T-helper 17 cell (primary cell): ENCODE data around the gene PBRM1. TPM values are rescaled to one million over a fixed set of nuclear protein-coding genes. Genes with fewer than 3 reads are reported as not detected.
A peak's percentile ranks its signal among the peaks of the same experiment; 100 is the strongest.

Experiments used
- ATAC-seq: fragments of 150-1000 bp; cut with Tn5 transposase; 2 replicates; pipeline ENCODE4 v1.10.0; 2021; ENCODE audit warnings: mild to moderate bottlenecking, moderate library complexity
- DNase-seq, 3 donors: peaks; one replicate each; pipeline versions ENCODE4 v3.0.0 to v3.0.0-alpha.2; 2020 to 2021
- H3K9me3 ChIP-seq: one replicate; pipeline ENCODE4 v1.7.0; 2013; ENCODE audit warnings: low read length, mild to moderate bottlenecking; ENCODE audit not compliant: control insufficient read depth, poor library complexity, severe bottlenecking
- H3K27ac Mint-ChIP-seq: one replicate; pipeline ENCODE4 v1.8.0; 2022; ENCODE audit warnings: mild to moderate bottlenecking, moderate library complexity, mixed read lengths
- H3K27me3 Mint-ChIP-seq: one replicate; pipeline ENCODE4 v1.8.0; 2022; ENCODE audit warnings: mixed read lengths
- H3K36me3 Mint-ChIP-seq: one replicate; pipeline ENCODE4 v1.8.0; 2022; ENCODE audit warnings: low read depth, mixed read lengths
- H3K4me1 Mint-ChIP-seq: one replicate; pipeline ENCODE4 v1.8.0; 2022; ENCODE audit warnings: mild to moderate bottlenecking, mixed read lengths
- H3K4me3 Mint-ChIP-seq: one replicate; pipeline ENCODE4 v1.8.0; 2022; ENCODE audit warnings: mild to moderate bottlenecking, moderate library complexity, mixed read lengths
- total RNA-seq, 4 donors: library from RNA in 2 of 4; stranded (reverse) in 2 of 4; gene quantifications; one replicate each; pipeline ENCODE4 v1.2.3 and lab custom pipeline; 2022 to 2026

Gene PBRM1
- total RNA-seq, 2 donors from 2014 or later: 62.8 to 70.8 TPM

DNA sequence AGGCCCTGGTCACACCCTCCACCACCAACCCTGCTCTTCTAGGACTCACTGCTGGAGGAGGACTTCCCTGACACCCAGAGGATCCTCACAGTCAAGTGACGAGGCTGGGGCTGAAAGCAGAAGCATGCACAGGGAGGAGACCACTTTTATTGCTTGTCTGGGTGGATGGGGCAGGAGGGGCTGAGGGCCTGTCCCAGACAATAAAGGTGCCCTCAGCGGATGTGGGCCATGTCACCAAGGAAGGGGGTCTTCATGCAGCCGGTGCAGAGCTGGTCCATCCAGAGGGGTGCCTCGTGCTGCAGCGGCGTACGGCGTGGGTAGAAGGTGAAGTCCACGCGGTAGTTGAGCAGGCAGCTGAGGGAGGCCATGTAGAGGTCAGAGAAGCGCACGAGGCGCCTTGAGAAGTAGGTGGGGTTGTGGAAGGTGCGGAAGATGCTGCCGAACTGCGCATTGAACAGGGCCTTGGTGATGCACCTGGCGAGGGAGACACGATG lies 161.4 kb downstream of the PBRM1 start:
- peaks cover 2% of the 10 kb centered on the region for H3K4me1 Mint-ChIP-seq
- no peak overlapping the region for H3K27ac Mint-ChIP-seq
- no peaks in the 10 kb centered on the region for H3K27me3 Mint-ChIP-seq
- no peaks in the 10 kb centered on the region for H3K9me3 ChIP-seq
- no peak overlapping the region for H3K4me3 Mint-ChIP-seq
- ATAC-seq (no peak), DNase-seq (peak in 1 of 3 donors; percentile 1)
- no peaks in the 10 kb centered on the region for H3K36me3 Mint-ChIP-seq

DNA sequence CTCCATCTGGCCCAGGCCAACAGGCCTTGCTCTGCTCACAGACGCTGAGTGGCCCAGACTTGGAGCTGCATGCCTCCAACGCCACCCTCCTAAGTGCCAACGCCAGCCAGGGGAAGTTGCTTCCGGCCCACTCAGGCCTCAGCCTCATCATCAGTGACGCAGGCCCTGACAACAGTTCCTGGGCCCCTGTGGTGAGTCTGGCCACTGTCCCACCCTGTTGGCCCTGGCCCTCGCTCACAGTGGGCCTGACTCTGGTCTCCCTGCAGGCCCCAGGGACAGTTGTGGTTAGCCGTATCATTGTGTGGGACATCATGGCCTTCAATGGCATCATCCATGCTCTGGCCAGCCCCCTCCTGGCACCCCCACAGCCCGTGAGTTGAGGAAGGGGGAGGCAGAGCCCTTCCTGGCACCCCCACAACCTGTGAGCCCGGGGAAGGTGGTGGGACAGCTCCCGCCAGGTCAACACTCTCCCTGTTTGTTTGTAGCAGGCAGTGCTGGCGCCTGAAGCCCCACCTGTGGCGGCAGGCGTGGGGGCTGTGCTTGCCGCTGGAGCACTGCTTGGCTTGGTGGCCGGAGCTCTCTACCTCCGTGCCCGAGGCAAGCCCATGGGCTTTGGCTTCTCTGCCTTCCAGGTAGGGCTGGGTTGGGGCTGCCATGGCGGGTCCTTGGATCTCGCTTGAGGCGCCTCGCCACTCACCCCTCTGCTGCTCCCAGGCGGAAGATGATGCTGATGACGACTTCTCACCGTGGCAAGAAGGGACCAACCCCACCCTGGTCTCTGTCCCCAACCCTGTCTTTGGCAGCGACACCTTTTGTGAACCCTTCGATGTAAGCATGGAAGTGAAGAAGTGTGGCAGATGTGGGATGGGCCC lies 162.1 kb downstream of the PBRM1 start:
- H3K4me3 Mint-ChIP-seq: no peak overlapping the region
- no peaks in the 10 kb centered on the region for H3K9me3 ChIP-seq
- H3K36me3 Mint-ChIP-seq: no peaks in the 10 kb centered on the region
- no peaks in the 10 kb centered on the region for H3K27me3 Mint-ChIP-seq
- H3K27ac Mint-ChIP-seq: no peak overlapping the region
- DNase-seq (no peak), ATAC-seq (no peak)
- H3K4me1 Mint-ChIP-seq: peaks cover 2% of the 10 kb centered on the region

DNA sequence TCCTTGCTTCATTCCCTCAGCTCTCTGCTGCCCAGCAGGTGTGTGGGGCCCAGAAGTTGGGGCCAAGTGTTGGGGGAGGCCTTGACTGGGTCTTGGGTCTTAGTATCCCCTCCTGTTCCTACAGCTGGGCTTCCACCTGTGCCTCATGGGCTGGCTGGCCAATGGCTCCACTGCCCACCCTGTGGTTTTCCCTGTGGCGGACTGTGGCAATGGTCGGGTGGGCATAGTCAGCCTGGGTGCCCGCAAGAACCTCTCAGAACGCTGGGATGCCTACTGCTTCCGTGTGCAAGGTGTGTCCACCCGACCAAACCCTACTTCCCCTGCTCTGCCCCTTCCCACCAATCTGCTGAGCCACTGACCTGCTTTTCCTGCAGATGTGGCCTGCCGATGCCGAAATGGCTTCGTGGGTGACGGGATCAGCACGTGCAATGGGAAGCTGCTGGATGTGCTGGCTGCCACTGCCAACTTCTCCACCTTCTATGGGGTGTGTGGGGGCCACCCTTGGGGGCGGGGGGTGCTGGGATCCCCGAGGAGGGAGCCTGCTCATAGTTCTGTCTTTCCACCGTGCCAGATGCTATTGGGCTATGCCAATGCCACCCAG lies 163.0 kb downstream of the PBRM1 start:
- H3K27ac Mint-ChIP-seq: no peak overlapping the region
- peaks cover 2% of the 10 kb centered on the region for H3K4me1 Mint-ChIP-seq
- no peaks in the 10 kb centered on the region for H3K27me3 Mint-ChIP-seq
- no peak overlapping the region for H3K4me3 Mint-ChIP-seq
- no peaks in the 10 kb centered on the region for H3K36me3 Mint-ChIP-seq
- no peaks in the 10 kb centered on the region for H3K9me3 ChIP-seq
- DNase-seq: no peak
- no peak for ATAC-seq

DNA sequence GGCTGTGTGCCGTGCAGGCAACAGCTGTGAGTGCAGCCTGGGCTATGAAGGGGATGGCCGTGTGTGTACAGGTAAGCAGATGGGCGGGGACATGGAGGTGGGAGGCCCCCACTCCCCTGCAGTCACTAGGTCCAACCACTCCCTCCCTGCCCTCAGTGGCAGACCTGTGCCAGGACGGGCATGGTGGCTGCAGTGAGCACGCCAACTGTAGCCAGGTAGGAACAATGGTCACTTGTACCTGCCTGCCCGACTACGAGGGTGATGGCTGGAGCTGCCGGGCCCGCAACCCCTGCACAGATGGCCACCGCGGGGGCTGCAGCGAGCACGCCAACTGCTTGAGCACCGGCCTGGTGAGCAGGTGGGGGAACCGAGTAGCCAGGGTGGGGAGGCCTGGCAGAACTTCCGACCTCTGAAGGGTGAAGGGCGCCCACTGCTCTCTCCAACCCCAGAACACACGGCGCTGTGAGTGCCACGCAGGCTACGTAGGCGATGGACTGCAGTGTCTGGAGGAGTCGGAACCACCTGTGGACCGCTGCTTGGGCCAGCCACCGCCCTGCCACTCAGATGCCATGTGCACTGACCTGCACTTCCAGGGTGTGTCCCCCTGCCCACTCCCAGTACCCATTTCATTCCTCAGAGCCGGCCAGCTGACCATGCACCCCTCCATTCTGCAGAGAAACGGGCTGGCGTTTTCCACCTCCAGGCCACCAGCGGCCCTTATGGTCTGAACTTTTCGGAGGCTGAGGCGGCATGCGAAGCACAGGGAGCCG lies 163.6 kb downstream of the PBRM1 start:
- Mint-ChIP-seq H3K36me3 (no peaks in the 10 kb centered on the region), H3K4me3 (no peak overlapping the region), H3K4me1 (peaks cover 2% of the 10 kb centered on the region), H3K27ac (no peak overlapping the region), H3K27me3 (no peaks in the 10 kb centered on the region)
- DNase-seq (no peak), ATAC-seq (no peak)
- no peaks in the 10 kb centered on the region for H3K9me3 ChIP-seq

DNA sequence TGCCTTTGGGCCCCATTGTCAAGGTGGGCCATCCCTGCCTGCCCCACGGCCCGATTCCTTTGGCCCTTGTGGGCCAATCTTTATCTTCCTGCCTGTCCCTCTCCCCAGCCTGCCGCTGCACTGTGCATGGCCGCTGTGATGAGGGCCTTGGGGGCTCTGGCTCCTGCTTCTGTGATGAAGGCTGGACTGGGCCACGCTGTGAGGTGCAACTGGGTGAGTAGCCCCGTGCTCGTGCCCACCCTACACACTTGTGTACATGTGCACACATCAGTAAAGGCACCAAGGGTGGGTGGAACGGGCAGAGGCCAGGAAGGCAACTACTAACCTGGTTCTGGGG lies 164.3 kb downstream of the PBRM1 start:
- Mint-ChIP-seq H3K27ac (no peak overlapping the region), H3K27me3 (no peaks in the 10 kb centered on the region), H3K4me3 (no peak overlapping the region), H3K4me1 (peaks cover 2% of the 10 kb centered on the region), H3K36me3 (no peaks in the 10 kb centered on the region)
- no peak for ATAC-seq
- no peaks in the 10 kb centered on the region for H3K9me3 ChIP-seq
- no peak for DNase-seq

DNA sequence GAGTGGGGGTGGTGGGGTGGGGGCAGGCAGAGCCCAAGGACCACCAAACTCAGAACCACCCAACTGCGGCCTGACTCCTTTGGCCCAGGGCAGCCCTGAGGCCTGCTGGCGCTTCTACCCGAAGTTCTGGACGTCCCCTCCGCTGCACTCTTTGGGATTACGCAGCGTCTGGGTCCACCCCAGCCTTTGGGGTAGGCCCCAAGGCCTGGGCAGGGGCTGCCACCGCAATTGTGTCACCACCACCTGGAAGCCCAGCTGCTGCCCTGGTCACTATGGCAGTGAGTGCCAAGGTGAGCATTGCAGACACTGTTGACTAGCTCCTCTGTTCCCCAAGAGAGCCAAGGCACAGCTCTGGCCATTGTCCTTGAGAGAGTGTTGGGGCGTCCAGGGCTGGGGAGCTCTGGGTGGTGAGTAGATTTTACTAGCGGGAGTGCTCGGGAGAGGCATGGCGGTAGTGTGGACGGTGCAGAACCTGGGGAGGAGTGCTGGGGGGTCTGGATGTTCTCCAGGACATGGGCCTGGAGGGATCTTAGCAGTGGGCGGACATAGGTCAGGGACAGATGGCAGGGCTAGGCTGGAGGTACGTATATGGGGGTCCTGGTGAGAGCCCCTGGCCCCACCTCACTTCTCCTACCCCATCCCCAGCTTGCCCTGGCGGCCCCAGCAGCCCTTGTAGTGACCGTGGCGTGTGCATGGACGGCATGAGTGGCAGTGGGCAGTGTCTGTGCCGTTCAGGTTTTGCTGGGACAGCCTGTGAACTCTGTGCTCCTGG lies 164.8 kb downstream of the PBRM1 start:
- ATAC-seq: no peak
- Mint-ChIP-seq H3K4me1 (peaks cover 2% of the 10 kb centered on the region), H3K27ac (no peak overlapping the region), H3K27me3 (no peaks in the 10 kb centered on the region), H3K4me3 (no peak overlapping the region), H3K36me3 (no peaks in the 10 kb centered on the region)
- no peak for DNase-seq
- H3K9me3 ChIP-seq: no peaks in the 10 kb centered on the region

DNA sequence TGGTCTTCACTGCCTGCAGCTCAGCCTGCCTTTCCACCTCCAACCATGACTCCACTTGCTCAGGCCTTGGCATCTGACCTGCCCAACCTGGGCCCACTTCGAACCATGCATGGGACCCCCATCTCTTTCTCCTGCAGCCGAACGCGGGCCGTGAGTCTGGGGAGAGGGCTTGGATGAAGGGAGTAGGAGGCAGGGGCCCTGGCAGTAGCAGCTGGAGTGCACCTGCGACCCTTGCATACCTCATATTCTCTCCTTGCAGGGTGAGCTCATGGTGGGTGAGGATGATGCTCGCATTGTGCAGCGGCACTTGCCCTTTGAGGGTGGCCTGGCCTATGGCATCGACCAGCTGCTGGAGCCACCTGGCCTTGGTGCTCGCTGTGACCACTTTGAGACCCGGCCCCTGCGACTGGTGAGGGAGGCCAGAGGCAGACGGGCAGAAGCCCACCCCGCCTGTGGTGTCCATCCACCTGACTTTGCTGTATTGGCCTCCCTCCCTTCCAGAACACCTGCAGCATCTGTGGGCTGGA lies 165.5 kb downstream of the PBRM1 start:
- DNase-seq (no peak), ATAC-seq (no peak)
- Mint-ChIP-seq H3K4me3 (no peak overlapping the region), H3K36me3 (no peaks in the 10 kb centered on the region), H3K27me3 (no peaks in the 10 kb centered on the region), H3K27ac (no peak overlapping the region), H3K4me1 (peaks cover 2% of the 10 kb centered on the region)
- H3K9me3 ChIP-seq: no peaks in the 10 kb centered on the region

DNA sequence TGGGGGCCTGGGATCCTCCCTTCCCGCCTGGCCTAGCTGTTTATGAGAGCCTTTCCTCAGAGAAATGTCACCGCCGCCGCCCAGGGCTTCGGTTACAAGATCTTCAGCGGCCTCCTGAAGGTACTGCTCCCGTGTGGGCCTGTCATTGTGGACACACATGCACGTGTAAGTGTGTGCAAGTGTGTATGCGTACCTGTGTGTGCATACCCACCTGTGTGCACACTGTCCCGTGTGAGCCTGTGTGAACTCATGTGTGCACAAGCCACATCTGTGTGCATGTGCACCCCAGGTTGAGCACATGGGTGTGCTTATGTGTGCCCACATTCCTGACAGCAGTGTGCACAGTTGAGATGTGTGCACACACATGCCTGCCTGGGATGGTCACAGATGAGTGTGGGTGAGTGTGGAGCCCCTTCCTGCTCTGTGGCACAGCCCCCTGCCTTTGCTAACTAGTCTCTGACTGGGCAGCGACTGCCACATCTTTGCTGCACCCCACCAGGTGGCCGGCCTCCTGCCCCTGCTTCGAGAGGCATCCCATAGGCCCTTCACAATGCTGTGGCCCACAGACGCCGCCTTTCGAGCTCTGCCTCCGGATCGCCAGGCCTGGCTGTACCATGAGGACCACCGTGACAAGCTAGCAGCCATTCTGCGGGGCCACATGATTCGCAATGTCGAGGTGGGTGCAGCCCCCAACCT lies 166.1 kb downstream of the PBRM1 start:
- Mint-ChIP-seq H3K36me3 (no peaks in the 10 kb centered on the region), H3K4me3 (no peak overlapping the region), H3K27me3 (no peaks in the 10 kb centered on the region), H3K4me1 (peaks cover 2% of the 10 kb centered on the region), H3K27ac (no peak overlapping the region)
- H3K9me3 ChIP-seq: no peaks in the 10 kb centered on the region
- ATAC-seq (no peak), DNase-seq (no peak)

DNA sequence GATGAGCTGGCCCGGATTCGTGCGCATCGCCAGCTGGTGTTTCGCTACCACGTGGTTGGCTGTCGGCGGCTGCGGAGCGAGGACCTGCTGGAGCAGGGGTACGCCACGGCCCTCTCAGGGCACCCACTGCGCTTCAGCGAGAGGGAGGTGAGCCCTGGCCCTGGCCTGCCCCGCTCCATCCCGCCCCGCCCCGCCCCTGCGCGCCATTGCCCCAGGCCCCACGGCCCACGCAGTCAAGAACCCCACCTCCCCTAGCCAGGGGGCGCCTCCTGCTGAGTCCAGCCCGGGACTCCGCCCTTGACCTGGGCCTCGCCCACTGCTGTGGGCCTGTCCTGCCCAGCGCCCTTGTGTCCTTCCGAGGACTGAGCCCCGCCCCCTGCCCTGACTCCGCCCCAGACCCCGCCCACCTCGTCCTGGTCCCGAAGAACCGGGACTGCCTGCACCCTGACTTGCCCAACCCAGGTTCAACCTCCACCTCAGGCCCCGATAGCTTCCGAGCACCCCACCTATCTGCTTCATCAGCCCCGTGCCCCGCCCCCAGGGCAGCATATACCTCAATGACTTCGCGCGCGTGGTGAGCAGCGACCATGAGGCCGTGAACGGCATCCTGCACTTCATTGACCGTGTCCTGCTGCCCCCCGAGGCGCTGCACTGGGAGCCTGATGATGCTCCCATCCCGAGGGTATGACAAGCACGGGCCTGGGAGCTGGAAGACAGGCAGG lies 166.8 kb downstream of the PBRM1 start:
- H3K9me3 ChIP-seq: no peaks in the 10 kb centered on the region
- H3K4me1 Mint-ChIP-seq: peaks cover 2% of the 10 kb centered on the region
- no peaks in the 10 kb centered on the region for H3K36me3 Mint-ChIP-seq
- no peak for DNase-seq
- H3K4me3 Mint-ChIP-seq: no peak overlapping the region
- no peaks in the 10 kb centered on the region for H3K27me3 Mint-ChIP-seq
- no peak overlapping the region for H3K27ac Mint-ChIP-seq
- ATAC-seq: no peak

DNA sequence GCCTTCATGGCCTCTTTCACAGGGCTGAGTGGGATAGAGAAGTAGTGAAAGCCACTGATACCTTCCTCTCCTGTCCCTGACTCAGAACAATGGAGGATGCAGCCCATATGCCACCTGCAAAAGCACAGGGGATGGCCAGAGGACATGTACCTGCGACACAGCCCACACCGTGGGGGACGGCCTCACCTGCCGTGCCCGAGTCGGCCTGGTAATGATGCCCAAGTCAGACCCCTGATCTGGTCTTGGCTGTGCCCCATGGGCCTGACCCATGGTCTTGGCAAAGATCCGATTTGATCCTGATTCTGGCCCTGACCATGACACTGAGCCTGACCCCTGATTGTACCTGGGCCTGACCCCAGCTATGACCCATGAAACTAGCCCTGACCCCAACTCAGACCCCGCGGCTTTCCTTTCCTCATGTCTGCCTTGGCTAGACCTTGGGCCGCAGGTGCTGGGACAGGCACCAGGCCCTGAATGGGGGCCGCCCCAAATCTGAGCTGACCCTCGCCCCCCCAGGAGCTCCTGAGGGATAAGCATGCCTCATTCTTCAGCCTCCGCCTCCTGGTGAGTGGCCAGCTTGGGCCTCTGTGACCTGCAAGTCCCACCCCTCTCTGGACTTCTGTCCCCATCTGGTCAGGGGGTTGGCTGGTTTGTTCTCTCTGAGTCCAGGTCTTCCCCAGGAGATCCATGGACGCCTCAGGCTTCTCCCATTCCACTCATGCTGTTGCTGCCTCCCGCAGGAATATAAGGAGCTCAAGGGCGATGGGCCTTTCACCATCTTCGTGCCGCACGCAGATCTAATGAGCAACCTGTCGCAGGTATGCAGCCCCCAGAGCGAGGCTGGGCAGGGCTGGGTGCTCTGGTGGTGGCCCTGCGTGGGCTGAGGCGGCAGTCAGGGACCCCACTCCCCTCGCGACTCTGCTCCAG lies 167.7 kb downstream of the PBRM1 start:
- Mint-ChIP-seq H3K27ac (no peak overlapping the region), H3K4me1 (peaks cover 2% of the 10 kb centered on the region), H3K36me3 (no peaks in the 10 kb centered on the region), H3K27me3 (no peaks in the 10 kb centered on the region), H3K4me3 (no peak overlapping the region)
- DNase-seq (no peak), ATAC-seq (no peak)
- H3K9me3 ChIP-seq: no peaks in the 10 kb centered on the region

DNA sequence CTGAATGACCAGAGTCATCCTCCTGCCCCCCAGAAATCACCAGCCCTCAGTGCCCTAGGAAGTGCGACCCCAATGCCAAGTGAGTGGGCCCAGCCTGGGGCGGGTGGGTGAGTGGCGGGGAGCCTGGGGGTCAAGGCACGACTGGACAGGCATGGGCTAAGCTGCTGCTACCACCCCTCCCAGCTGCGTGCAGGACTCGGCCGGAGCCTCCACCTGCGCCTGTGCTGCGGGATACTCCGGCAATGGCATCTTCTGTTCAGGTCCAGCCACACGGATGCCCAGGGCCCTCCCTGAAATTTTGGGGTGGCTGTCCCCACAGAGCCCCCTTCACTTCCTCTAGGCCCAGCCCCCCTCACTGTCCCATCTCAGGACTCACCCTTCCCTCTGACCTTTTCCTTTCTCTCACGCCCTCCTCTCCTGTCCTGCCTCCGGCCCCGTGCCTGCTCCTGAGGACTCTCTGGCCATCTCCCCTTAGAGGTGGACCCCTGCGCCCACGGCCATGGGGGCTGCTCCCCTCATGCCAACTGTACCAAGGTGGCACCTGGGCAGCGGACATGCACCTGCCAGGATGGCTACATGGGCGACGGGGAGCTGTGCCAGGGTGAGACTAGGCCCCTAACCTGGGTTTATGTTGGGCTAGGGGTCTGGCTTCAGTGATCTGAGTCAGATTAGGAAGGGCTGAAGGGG lies 169.1 kb downstream of the PBRM1 start:
- no peak for DNase-seq
- peaks cover 2% of the 10 kb centered on the region for H3K4me1 Mint-ChIP-seq
- H3K4me3 Mint-ChIP-seq: no peak overlapping the region
- no peaks in the 10 kb centered on the region for H3K27me3 Mint-ChIP-seq
- ATAC-seq: no peak
- no peak overlapping the region for H3K27ac Mint-ChIP-seq
- H3K9me3 ChIP-seq: no peaks in the 10 kb centered on the region
- no peaks in the 10 kb centered on the region for H3K36me3 Mint-ChIP-seq
